K562 (cell line): ENCODE results near the gene N4BP2. TPM values are rescaled to one million over a fixed set of nuclear protein-coding genes. Genes with fewer than 3 reads are reported as not detected.

Experiments
- ELF4 ChIP-seq: fragments of 450-650 bp; formaldehyde crosslinking; IDR thresholded peaks from 2 replicates; pipeline ENCODE4 v1.4.0; 2022; ENCODE audit warnings: missing genetic modification characterization
- ERF ChIP-seq: fragments of 450-650 bp; formaldehyde crosslinking; IDR thresholded peaks from 2 replicates; pipeline ENCODE4 v1.4.0; 2020; ENCODE audit warnings: mild to moderate bottlenecking, mixed read lengths
- GABPB2 ChIP-seq: fragments of 250-450 bp; sonication (Bioruptor Pico); conservative IDR thresholded peaks from 2 replicates; pipeline ENCODE4 v1.5.1; 2021; ENCODE audit warnings: mild to moderate bottlenecking
- KAT2B ChIP-seq: IDR thresholded peaks from one replicate; pipeline ENCODE4 v1.6.1; 2012; ENCODE audit warnings: low read depth, mild to moderate bottlenecking, control low read depth, inconsistent platforms, low read length, moderate library complexity
- KLF6 ChIP-seq: fragments of 250-450 bp; sonication (Bioruptor Pico); IDR thresholded peaks from 2 replicates; pipeline ENCODE4 v1.4.0; 2020; ENCODE audit warnings: mild to moderate bottlenecking, moderate library complexity, borderline replicate concordance
- MEF2D ChIP-seq: conservative IDR thresholded peaks from 2 replicates; pipeline ENCODE4 v1.6.1; 2016; ENCODE audit warnings: low read depth, missing genetic modification characterization, missing compliant biosample characterization
- MTA1 ChIP-seq: fragments of 450-650 bp; IDR thresholded peaks from 2 replicates; pipeline ENCODE4 v1.6.1; 2017; ENCODE audit warnings: borderline replicate concordance
- NFXL1 ChIP-seq: fragments of 450-650 bp; formaldehyde crosslinking; IDR thresholded peaks from 2 replicates; pipeline ENCODE4 v1.4.0; 2021; ENCODE audit warnings: mild to moderate bottlenecking
- PYGO2 ChIP-seq: fragments of 450-650 bp; IDR thresholded peaks from 2 replicates; pipeline ENCODE4 v1.6.1; 2016; ENCODE audit warnings: mild to moderate bottlenecking, missing genetic modification characterization, moderate library complexity, missing compliant biosample characterization
- RBM34 ChIP-seq: fragments of 200-400 bp; formaldehyde crosslinking; IDR thresholded peaks from 2 replicates; pipeline ENCODE4 v1.6.1; 2018; ENCODE audit warnings: low read length, borderline replicate concordance; ENCODE audit not compliant: insufficient read depth
- RBM39 ChIP-seq: fragments of 200-400 bp; formaldehyde crosslinking; optimal IDR thresholded peaks from 2 replicates; pipeline ENCODE3; 2018; ENCODE audit warnings: low read depth, low read length
- RFX1 ChIP-seq: fragments of 450-650 bp; IDR thresholded peaks from 2 replicates; pipeline ENCODE4 v1.6.1; 2016; ENCODE audit warnings: mild to moderate bottlenecking, moderate library complexity
- SLC30A9 ChIP-seq: fragments of 250-450 bp; sonication (Bioruptor Pico); IDR thresholded peaks from 2 replicates; pipeline ENCODE4 v1.8.0; 2022; ENCODE audit warnings: mild to moderate bottlenecking, moderate library complexity
- TCFL5 ChIP-seq: fragments of 250-450 bp; sonication (Bioruptor Pico); conservative IDR thresholded peaks from 2 replicates; pipeline ENCODE4 v1.6.1; 2021; ENCODE audit warnings: mild to moderate bottlenecking, moderate library complexity, matching md5 sums
- XRCC3 ChIP-seq: fragments of 450-650 bp; IDR thresholded peaks from 2 replicates; pipeline ENCODE4 v1.6.1; 2017; ENCODE audit warnings: mild to moderate bottlenecking, moderate library complexity
- ZFP1 ChIP-seq: fragments of 450-650 bp; formaldehyde crosslinking; IDR thresholded peaks from 2 replicates; pipeline ENCODE4 v1.4.0; 2020; ENCODE audit warnings: mild to moderate bottlenecking, mixed read lengths
- ZNF134 ChIP-seq: fragments of 250-450 bp; sonication (Bioruptor Pico); conservative IDR thresholded peaks from 2 replicates; pipeline ENCODE4 v1.4.0; 2020
- ZNF316 ChIP-seq: fragments of 450-650 bp; IDR thresholded peaks from 2 replicates; pipeline ENCODE4 v1.6.1; 2016
- ZNF324 ChIP-seq: fragments of 250-450 bp; sonication (Bioruptor Pico); IDR thresholded peaks from 2 replicates; pipeline ENCODE4 v1.4.0; 2020; ENCODE audit warnings: mild to moderate bottlenecking
- ZNF584 ChIP-seq: fragments of 200-800 bp; sonication (Bioruptor generic); IDR thresholded peaks from 2 replicates; pipeline ENCODE4 v1.6.1; 2016; ENCODE audit warnings: low read depth, mild to moderate bottlenecking, missing genetic modification characterization, missing compliant biosample characterization
- polyA plus RNA-seq, 8 experiments: library from polyadenylated mRNA; depleted of rRNA in 4 of 8; stranded (reverse) in 5 of 8; unstranded in 3 of 8; fragments of >200 nt; fragmentation: Nextera tagmentation in 2 of 8; fragmentation: Illumina TruSeq in 1 of 8; extraction: Ambion mirVana in 2 of 8; extraction: Trizol in 1 of 8; gene quantifications; 2 replicates each; pipeline versions ENCODE4 v1.2.1 to v1.2.3, GENCODE V29; 2011 to 2014; ENCODE audit warnings: inconsistent platforms in 1 of 8, missing spikeins in 1 of 8
- total RNA-seq, 7 experiments: library from RNA; depleted of rRNA in 6 of 7; stranded (reverse); fragments of >200 nt in 6 of 7; fragmentation: Illumina TruSeq in 2 of 7; extraction: Trizol in 2 of 7; gene quantifications; 2 replicates each; pipeline versions ENCODE4 v1.2.1 to v1.2.3, GENCODE V29; 2011 to 2021; ENCODE audit warnings: low replicate concordance in 1 of 7
- TF ChIP-seq, protein P1 (sequence below): fragments of 250-450 bp; sonication (Bioruptor Pico); IDR thresholded peaks from 2 replicates; pipeline ENCODE4 v1.4.0; 2020
- TF ChIP-seq, protein P2 (sequence below), 2 experiments: fragments of 250-450 bp in 1 of 2; fragments of 450-650 bp in 1 of 2; sonication (Bioruptor Pico) in 1 of 2; IDR thresholded peaks; 2 replicates each; pipeline versions ENCODE4 v1.6.1 to v1.8.0; 2016 to 2021; ENCODE audit warnings: mild to moderate bottlenecking in 2 of 2, moderate library complexity in 2 of 2, missing compliant biosample characterization in 1 of 2, missing genetic modification characterization in 1 of 2
- TF ChIP-seq, protein P3 (sequence below), 3 experiments: IDR thresholded peaks in 2 of 3; conservative IDR thresholded peaks in 1 of 3; 2 replicates each; pipeline ENCODE4 v1.5.1; 2011 to 2012; ENCODE audit warnings: low read length in 3 of 3, mild to moderate bottlenecking in 3 of 3, control low read depth in 2 of 3, improper control_type of control experiment in 1 of 3, inconsistent platforms in 1 of 3, low read depth in 1 of 3, mixed read lengths in 1 of 3, moderate library complexity in 1 of 3; ENCODE audit not compliant: insufficient read depth in 2 of 3
- TF ChIP-seq, protein P4 (sequence below): fragments of 450-650 bp; IDR thresholded peaks from 2 replicates; pipeline ENCODE4 v1.6.1; 2016; ENCODE audit warnings: antibody characterized with exemption

N4BP2 gene
- total and polyA plus RNA-seq, 9 of the 15 experiments (the other 6 are each of a cell fraction or from before 2014, with no cell fraction given), result 2.7 to 12.6 (median 7.6) TPM

DNA sequence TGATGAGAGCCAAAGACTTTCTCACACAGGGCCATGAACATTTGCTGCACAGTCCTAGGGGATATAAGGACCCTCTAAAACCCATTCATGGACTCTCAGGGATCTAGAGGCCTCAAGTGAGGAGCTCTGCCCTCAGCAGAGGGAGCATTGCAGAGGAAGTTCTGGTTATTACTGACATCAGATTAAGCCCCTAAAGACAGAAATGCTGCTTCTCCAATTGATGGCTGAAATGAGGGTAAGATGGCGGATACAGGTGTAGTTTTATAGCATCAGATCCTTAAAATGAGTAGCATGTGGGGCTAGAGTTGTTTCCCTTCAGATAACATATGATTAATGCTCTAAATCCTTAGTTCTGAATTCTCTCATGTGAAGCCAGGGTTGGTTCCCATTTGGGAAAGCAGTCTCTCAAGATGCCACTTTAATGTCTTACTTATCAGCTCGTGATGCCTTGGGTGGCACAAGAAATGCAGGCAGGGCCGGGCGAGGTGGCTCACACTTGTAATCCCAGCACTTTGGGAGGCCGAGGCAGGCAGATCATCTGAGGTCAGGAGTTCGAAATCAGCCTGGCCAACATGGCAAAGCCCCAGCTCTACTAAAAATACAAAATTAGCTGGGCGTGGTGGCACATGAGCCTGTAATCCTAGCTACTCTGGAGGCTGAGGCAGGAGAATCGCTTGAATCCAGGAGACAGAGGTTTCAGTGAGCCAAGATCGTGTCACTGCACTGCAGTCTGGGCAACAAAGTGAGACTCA, 148.0 kb downstream of the N4BP2 start (continued):
- TF ChIP-seq GABPB2, result no peak
- no peak for TF ChIP-seq XRCC3
- TF ChIP-seq NFXL1 (CRISPR knock-in tag), result peak; percentile 56; the same call in 1 of the 2 replicates
- no peak for TF ChIP-seq RBM34
- TF ChIP-seq, protein P1, sequence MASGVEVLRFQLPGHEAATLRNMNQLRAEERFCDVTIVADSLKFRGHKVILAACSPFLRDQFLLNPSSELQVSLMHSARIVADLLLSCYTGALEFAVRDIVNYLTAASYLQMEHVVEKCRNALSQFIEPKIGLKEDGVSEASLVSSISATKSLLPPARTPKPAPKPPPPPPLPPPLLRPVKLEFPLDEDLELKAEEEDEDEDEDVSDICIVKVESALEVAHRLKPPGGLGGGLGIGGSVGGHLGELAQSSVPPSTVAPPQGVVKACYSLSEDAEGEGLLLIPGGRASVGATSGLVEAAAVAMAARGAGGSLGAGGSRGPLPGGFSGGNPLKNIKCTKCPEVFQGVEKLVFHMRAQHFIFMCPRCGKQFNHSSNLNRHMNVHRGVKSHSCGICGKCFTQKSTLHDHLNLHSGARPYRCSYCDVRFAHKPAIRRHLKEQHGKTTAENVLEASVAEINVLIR (CRISPR knock-in tag), result no peak
- TF ChIP-seq, protein P2, sequence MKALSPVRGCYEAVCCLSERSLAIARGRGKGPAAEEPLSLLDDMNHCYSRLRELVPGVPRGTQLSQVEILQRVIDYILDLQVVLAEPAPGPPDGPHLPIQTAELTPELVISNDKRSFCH (CRISPR knock-in tag; IDR thresholded peaks at IDR 0.05), result no peak
- TF ChIP-seq, protein P2 (tag; IDR thresholded peaks at IDR 0.05), result peak; percentile 56; the same call in 1 of the 2 replicates
- peak; percentile 47; the same call in 1 of the 2 replicates for TF ChIP-seq ERF (CRISPR knock-in tag)
- no peak for TF ChIP-seq RBM39
- no peak for TF ChIP-seq PYGO2 (tag)
- TF ChIP-seq ELF4 (CRISPR knock-in tag), result no peak
- TF ChIP-seq MEF2D (tag), result no peak
- no peak for TF ChIP-seq SLC30A9
- TF ChIP-seq ZNF584 (CRISPR knock-in tag), result peak; percentile 87; the same call in 1 of the 2 replicates
- no peak for TF ChIP-seq RFX1
- TF ChIP-seq, protein P3, sequence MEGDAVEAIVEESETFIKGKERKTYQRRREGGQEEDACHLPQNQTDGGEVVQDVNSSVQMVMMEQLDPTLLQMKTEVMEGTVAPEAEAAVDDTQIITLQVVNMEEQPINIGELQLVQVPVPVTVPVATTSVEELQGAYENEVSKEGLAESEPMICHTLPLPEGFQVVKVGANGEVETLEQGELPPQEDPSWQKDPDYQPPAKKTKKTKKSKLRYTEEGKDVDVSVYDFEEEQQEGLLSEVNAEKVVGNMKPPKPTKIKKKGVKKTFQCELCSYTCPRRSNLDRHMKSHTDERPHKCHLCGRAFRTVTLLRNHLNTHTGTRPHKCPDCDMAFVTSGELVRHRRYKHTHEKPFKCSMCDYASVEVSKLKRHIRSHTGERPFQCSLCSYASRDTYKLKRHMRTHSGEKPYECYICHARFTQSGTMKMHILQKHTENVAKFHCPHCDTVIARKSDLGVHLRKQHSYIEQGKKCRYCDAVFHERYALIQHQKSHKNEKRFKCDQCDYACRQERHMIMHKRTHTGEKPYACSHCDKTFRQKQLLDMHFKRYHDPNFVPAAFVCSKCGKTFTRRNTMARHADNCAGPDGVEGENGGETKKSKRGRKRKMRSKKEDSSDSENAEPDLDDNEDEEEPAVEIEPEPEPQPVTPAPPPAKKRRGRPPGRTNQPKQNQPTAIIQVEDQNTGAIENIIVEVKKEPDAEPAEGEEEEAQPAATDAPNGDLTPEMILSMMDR (IDR thresholded peaks at IDR 0.05 in 2 of 3, conservative IDR thresholded peaks at IDR 0.05 in 1 of 3; ENCODE audit: insufficient read depth in 2 of 3, low read depth in 1 of 3, low read length in 3 of 3), result no peak
- TF ChIP-seq KLF6 (CRISPR knock-in tag), result 0 out of 2 replicates have a peak, but pooled peaks have one; percentile 5
- no peak for TF ChIP-seq TCFL5 (CRISPR knock-in tag)
- TF ChIP-seq, protein P4, sequence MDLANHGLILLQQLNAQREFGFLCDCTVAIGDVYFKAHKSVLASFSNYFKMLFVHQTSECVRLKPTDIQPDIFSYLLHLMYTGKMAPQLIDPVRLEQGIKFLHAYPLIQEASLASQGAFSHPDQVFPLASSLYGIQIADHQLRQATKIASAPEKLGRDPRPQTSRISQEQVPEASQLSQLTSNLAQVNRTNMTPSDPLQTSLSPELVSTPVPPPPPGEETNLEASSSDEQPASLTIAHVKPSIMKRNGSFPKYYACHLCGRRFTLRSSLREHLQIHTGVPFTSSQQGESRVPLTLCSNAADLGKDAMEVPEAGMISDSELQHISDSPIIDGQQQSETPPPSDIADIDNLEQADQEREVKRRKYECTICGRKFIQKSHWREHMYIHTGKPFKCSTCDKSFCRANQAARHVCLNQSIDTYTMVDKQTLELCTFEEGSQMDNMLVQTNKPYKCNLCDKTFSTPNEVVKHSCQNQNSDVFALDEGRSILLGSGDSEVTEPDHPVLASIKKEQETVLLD, result 0 out of 2 replicates have a peak, but pooled peaks have one; percentile 14
- TF ChIP-seq ZNF316, result no peak
- no peak for TF ChIP-seq MTA1
- TF ChIP-seq ZNF324, result no peak
- TF ChIP-seq KAT2B, result no peak
- TF ChIP-seq ZFP1 (CRISPR knock-in tag), result no peak
- TF ChIP-seq ZNF134 (CRISPR knock-in tag), result no peak
